ENCODE results near the gene RUFY1.
"Not testable (repeated sequence)": the region's sequence is repeated elsewhere in the genome, so short reads cannot be mapped to it uniquely, and the experiment has no call there.

RUFY1 gene

DNA sequence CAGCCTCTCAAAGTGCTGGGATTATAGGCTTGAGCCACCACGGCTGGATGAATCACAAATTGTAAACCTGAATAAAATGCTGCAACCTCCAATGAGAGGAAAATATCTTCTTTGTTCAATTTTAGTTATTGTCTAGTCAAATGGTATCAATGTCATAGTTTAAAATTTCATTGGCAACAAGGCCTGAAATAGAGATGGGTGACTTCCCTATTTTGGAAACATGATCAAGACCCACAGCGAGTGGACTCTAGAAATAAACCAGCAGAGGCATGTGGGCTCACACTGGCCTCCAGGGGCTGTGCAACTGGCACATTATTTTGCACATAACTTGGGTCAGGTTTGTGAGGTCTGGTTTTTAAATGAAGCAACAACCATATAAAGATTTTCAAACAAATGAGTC lies 102.8 kb downstream of the RUFY1 start:
- H3K4me2 ChIP-seq (ENCODE audit: low read depth, low read length, poor library complexity, severe bottlenecking); H3K27me3 ChIP-seq (ENCODE audit: low read length); H3K9me2 ChIP-seq (replicated peaks; ENCODE audit: insufficient read depth, low read length); H4K20me1 ChIP-seq (ENCODE audit: low read depth, low read length); H3F3A ChIP-seq (ENCODE audit: insufficient read depth); H3K27ac ChIP-seq (ENCODE audit: low read depth, low read length); H3K9me3 ChIP-seq (ENCODE audit: insufficient read depth, low read length); H3K4me3 ChIP-seq (ENCODE audit: insufficient read depth, low read length, poor library complexity, severe bottlenecking); H3K36me3 ChIP-seq (ENCODE audit: low read length); H3K9ac ChIP-seq (ENCODE audit: low read length); H3K79me2 ChIP-seq (ENCODE audit: insufficient read depth, low read length); H2AFZ ChIP-seq (ENCODE audit: low read depth, low read length, severe bottlenecking): not testable (repeated sequence)

DNA sequence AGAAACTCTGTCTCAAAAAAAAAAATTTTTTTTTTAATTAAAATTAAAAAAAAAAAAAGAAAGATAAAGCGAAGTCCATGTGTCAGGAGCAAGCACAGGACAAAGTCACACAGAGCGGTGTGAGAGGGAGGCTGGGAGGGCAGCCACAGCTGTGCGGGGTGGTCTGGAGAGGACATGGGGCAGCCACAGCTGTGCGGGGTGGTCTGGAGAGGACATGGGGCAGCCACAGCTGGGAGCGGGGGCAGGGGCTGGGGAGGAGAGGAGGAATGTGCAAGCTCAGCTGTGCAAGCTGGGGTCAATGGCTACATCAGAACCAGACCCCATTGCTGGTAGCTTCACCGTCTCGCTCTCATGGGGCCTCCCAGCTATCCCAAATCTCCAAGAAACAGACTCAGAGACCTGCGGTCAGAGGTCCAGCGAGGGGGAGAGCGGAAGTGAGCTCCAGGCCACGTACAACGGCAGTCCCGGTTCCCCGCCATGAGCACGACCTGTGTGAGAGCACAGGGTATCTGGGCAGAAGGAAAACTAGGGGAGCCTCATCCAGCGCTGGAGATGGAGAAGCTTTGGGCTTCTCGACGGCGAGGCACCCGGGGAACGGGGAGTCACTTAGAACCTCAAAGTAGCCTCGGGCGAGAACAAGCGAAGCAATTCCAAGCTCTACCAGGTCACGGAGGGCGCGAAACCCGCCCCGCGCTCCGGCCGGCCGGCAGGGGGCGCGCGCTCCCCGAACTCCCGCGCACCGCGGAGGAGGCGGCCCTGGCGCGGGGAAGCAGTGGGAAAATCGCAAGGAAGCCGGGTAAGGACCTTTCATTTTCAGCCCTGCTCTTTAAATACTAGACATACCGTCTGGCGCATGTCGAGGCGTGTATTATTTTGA lies 107.2 kb downstream of the RUFY1 start:
- H3F3A ChIP-seq (ENCODE audit: insufficient read depth); H3K4me2 ChIP-seq (ENCODE audit: low read depth, low read length, poor library complexity, severe bottlenecking); H3K27me3 ChIP-seq (ENCODE audit: low read length); H3K9ac ChIP-seq (ENCODE audit: low read length); H2AFZ ChIP-seq (ENCODE audit: low read depth, low read length, severe bottlenecking); H3K9me3 ChIP-seq (ENCODE audit: insufficient read depth, low read length); H4K20me1 ChIP-seq (ENCODE audit: low read depth, low read length); H3K4me3 ChIP-seq (ENCODE audit: insufficient read depth, low read length, poor library complexity, severe bottlenecking); H3K9me2 ChIP-seq (replicated peaks; ENCODE audit: insufficient read depth, low read length); H3K36me3 ChIP-seq (ENCODE audit: low read length); H3K79me2 ChIP-seq (ENCODE audit: insufficient read depth, low read length); H3K27ac ChIP-seq (ENCODE audit: low read depth, low read length): not testable (repeated sequence)

DNA sequence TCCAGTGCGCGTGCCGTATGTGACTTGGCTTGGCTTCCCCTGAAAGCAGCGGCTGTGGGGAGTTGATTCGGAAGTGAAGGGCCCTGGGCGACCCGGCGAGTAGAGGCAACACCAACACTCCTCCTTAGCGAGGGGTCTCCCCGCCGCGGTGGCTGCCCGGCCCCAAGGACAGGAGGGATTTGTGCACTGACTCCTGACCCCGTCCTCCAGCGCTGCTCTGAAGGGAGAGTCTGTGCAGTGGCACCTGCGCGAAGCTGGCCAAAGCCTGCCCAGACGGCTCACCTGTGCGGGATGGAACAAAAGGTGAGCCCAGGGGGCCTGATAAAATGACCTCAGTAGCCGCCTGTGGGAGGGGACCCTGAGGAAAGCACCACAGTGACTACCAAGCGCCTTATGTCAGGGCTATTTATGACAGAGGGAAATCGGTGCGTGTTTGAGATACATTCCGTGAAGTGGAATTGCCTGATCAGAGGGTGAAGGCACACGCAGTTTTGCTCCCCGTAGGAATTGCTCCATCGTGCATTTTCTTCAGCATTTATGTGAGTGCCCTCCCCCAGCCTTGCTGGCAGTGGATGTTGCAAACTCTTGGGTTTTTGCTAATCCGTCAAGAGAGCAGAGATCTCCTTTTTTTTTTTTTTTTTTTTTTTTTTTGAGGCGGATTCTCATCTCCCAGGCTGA lies 108.0 kb downstream of the RUFY1 start:
- H3F3A ChIP-seq (ENCODE audit: insufficient read depth); H3K27me3 ChIP-seq (ENCODE audit: low read length); H3K36me3 ChIP-seq (ENCODE audit: low read length); H3K9me3 ChIP-seq (ENCODE audit: insufficient read depth, low read length); H3K9me2 ChIP-seq (replicated peaks; ENCODE audit: insufficient read depth, low read length); H2AFZ ChIP-seq (ENCODE audit: low read depth, low read length, severe bottlenecking); H3K27ac ChIP-seq (ENCODE audit: low read depth, low read length); H3K79me2 ChIP-seq (ENCODE audit: insufficient read depth, low read length); H4K20me1 ChIP-seq (ENCODE audit: low read depth, low read length): not testable (repeated sequence)
- H3K9ac ChIP-seq (ENCODE audit: low read length): peak overlapping the region; percentile 40; the same call in 1 of the 2 replicates
- peak overlapping the region; percentile 34 for H3K4me3 ChIP-seq (ENCODE audit: insufficient read depth, low read length, poor library complexity, severe bottlenecking)
- peak overlapping the region; percentile 53 for H3K4me2 ChIP-seq (ENCODE audit: low read depth, low read length, poor library complexity, severe bottlenecking)
